Activated gamma-delta T cell (primary cell): ENCODE results near the gene SAP130.

Experiments used
- DNase-seq: peaks from one replicate; lab custom pipeline; 2025; lab: John Stamatoyannopoulos, UW

The SAP130 gene

DNA sequence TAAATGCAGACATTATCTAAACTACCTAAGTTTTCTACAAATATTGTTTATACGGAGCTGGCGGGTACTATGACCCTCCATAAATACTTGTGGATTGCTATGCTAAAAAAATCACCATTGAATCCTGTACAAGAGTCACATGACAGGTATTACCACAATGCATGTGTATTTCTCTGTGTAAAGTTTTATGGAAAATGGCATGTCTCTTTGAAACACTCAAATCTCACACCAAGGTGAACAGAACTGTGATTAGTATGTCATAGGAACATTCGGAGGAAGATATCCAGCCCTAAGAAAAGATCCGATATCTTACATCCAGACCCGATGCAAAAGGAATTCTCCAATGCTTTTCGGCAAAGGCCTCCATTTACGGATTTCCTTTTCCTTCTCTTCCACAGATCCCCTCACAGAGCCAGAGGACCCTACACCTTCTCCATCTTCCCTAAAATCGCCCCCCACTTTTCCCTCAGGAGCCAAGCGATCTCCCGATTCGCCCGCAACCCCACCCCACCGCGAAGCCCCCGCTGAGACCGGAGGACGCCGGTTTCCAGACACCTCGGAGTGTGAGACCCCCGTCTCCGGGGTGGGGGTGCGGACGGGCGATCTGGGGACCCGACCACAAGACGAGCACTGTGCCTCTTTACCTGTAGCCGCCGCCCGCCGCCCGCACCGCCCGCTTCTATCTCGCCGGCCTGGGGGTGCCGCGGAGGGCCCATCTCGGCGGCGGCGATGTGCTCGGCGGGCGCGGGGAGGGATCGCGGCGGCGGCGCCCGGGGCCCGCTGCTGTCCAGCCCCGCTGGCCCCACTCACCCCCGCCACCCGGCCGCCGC is 1.2 kb downstream of the SAP130 start:
- no peak for DNase-seq

DNA sequence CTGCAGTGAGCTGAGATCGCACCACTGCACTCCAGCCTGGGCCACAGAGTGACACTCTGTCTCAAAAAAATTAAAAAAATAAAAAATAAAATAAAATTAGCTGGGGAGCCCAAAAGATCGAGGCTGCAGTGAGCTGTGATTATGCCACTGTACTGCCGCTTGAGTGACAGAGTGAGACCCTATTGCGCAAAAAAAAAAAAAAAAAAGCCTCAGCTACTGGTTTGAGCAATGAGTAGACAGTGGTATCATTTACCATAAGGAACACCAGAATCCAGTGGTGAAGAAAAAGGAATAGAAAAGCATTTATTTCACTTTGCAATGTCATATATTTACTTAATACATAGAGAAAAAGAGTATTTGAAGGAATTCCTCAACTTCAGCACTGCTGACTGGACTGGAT is 3.0 kb downstream of the SAP130 start:
- no peak for DNase-seq

DNA sequence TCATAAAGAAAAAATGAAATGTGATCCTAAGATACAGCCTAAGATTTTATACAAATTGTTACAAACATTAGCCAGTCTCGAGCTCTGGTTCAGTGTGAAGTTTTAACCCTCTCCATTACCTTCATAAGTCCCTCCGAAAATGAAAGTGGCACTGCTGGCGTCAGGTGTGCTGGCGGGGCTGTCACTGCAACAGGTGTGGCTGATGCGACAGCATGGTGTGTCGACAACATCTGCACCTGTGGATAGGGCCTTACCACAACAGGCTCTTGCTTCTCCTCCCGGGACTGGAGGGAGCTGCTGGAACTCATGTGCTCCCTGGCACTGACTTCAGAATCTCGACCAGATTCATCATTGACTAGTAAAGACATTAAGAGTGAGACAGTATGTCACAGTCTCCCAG is 10.3 kb downstream of the SAP130 start:
- no peak for DNase-seq

DNA sequence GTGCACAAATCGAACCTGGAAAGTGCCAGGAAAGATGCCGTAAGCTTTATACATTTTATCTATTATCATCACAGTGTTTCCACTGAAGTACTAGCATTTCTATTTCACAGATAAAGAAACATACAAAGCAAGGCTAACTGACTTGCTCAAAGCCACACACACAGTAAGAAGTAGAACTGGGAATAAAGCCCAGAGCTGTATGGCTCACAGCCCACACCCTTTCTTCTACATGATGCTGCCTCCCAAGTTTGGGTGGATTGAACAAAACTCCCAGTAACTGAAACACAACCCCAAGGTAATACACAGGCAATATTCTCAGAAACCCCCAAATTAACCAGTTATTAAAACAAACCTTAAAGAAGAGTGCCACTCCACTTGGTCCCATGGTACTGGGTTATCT is 11.2 kb downstream of the SAP130 start:
- DNase-seq = no peak

DNA sequence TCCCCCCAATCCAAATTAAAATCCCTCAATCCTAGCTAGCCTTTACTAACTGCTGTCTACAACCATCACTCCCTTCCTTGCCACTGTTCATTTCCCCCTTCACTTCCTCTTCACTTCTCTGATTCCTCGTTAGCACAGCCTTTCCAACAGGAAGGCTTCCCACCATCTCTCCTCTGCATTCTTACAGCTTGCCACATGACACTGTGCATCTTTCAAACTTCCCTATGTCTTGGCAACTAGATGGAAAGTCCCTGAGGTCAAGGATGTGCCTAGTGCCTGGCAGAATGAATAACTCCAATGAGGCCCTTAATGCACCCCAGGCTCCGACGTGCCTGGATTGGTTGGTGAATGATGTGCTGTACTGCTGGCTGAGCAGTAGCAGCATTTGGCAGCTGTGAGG is 15.2 kb downstream of the SAP130 start:
- DNase-seq = no peak

DNA sequence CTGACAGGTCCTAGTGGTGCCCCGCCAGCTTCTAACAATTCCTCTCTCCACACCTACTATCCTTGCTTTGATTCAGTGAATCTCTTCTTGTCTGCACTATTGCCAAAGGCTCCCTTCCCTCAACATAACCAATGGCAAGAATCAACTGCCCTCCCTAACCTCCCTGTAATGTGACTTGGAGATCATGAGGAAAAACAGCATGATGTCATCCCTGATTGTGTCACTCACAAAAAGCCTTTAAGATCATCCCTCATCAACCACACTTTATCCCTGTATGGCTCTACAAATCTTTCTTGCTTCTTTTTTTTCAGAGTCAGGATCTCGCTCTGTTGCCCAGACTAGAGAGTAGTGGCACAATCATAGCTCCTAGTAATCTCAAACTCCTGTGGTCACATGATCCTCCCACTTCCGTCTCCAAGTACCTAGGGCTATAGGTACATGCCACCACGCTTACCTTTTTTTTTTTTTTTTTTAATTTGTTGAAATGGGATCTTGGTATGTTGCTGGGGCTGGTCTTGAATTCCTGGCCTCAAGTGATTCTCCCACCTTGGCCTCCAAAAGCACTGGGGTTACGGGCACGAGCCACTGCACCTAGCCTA is 19.7 kb downstream of the SAP130 start:
- DNase-seq = no peak

DNA sequence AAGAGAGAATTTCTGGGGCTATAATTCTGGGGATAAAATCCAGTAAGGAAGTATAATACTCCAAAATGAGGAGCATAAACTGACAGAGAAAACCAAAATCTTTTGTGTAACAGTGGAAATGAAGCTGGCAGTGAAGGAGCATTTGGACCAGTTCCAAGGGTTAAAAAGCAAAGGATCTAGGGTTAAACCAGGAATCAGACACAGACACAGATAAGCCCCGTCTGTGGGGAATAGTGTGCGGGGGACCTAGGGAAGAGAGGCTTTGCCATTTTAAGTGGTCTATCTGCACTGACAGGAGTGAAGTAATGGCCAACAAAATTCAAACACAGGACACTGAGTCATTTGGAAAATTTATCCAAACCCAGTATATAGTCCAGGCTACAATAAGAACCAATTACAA is 23.4 kb downstream of the SAP130 start:
- DNase-seq = no peak

DNA sequence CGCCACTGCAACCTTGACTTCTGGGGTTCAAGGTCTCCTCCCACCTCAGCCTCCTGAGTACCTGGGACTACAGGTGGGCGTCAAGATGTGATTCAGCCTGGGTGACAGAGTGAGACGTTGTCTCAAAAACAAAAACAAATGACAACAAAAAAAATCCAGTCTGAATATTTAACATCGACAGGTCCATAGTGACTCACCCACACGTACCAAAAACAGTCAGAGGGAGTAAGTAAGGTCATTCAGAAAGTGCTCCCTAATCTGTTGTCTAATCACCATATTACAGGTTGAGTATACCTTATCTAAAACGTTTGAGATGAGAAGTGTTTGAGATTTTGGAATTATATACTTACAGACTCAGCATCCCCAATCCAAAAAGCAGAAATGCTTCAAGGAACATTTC is 24.4 kb downstream of the SAP130 start:
- DNase-seq = no peak

DNA sequence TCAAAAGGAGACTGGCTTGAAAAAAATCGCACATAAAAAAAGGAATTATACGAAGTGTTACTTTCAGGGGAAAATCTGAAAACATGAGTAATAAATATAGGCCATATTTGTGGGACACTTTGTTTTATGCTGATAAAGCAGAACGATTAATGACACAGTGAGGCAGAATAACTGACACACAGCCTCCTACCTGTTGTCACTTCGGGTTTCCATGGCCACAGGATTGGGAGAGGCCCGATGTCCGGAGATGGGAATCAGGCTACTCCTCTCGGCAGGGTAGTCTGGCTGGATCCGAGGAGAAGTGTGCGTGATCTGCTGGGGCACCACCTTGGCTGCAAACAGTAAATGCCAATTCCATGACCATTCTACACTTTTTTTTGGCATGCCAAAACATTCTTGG is 31.7 kb downstream of the SAP130 start:
- DNase-seq = no peak

DNA sequence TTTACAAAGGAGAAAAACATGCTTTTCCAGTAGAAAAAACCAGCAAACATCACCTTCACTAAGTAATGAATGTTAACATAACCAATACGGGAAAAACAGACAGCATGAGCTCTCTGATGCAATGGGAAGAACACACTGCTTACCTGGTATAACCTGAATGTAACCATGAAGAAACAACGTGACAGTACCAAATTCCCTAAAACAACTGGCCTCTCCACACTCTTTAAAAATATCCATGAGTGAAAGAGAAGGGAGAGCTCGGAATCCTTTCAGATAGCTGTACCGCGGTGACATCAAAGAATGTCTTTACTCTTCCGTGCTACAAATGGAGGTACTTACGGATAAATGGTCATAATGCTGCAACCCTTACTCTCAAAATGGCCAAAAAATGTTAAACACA is 32.1 kb downstream of the SAP130 start:
- DNase-seq = no peak

DNA sequence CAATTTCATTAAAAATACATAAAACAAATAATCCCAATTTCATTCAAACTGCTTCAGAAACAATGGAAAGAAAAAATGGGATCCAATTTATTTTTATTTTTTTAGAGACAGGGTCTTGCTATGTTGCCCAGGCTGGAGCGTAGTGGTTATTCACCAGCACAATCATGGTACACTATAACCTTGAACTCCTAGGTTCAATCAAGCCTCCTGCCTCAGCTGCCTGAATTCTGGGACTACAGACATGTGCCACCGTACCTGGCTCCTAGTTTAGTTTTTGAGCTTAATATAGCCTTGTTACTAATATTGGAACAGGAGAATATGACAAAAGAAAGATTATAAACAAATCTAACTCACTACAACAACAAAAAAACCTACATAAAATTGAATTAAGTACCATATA is 34.2 kb downstream of the SAP130 start:
- no peak for DNase-seq

DNA sequence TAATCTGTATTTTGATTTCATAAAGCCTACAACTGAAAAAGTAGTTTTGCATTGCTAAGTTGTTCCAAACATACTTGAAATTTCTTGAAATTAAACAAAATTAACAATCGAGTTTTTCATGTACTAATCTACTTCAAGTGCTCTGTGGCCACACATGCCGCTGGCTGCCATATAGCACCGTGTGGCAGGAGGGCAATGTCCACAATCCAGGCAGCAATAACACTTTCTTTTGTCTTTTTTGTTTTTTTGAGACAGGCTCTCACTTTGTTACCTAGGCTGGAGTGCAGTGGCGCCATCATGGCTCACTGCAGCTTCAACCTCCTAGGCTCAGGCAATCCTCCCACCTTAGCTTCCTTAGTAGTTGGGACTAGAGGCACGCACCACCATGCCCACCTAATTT is 36.1 kb downstream of the SAP130 start:
- no peak for DNase-seq

DNA sequence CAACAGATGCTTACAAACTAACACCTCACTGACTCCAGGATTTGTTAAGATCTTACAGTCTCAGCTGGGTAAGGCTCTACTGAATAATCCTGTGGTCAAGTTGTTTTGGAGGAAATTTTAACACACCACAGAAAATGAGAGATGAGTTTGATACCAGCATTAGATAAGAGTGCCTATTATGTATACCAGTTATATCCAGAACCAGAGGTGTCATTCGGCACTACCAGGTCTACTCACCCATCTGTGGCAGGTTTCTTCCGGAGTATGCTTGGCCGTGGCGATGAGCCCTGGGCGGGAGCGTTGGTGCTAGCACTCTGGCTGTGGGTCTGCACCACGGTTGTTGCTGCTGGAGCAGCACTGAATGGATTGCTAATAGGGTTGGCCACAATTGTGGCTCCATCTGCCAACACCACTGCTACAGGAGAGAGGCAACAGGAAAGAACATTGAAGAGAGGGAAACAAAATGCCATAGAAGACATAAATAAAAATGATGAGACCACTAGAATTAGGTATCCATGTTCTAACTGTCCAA is 41.2 kb downstream of the SAP130 start:
- DNase-seq = no peak

DNA sequence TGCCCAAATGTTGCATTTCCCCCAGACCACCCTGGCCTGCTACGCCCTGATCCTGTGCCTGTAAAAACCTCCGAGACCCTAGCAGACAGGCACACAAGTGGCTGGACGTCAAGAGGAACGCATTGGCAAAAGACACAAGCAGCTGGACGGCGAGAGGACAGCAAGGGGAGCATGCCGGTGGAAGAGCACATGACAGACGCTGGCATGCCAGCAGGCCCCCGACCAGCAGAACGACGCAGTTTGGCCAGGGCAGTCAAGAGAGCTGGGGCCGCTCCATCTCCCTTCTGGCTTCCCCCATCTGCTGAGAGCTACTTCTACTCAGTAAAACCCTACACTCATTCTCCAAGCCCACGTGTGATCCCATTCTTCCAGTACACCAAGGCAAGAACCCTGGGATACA is 42.1 kb downstream of the SAP130 start:
- DNase-seq = no peak

DNA sequence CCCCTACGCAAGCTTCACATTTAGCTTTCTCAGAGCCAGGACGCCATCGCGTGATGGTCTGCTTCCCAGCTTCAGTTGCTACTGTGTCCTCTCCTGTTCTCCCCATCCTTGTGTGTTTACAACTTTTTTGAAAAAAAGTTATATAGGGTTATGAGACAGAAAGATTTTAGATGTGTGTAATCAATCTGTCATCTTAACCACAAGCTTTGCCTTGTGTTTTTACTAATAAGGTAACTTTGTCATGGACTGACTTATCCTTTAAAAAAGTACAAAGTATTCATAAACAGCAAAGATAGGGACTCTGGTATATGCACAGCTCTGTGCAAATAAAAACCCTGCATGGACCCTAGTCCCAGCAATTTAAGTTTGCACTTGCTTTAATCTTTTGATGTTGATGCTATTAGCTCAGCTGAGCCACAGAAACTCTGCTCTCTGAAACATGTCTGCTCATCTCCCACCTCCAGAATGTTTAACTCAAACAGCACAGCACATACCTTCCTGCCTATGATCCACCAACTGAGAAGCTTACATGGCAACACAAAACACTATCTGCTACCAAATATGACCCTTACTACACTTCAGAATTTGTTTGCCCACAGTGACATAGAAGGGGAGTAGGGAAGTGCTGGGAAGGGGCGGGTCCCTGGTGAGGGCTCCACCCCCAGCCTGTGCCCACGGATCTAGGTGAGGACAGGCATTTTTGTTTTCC is 42.7 kb downstream of the SAP130 start:
- DNase-seq = no peak

DNA sequence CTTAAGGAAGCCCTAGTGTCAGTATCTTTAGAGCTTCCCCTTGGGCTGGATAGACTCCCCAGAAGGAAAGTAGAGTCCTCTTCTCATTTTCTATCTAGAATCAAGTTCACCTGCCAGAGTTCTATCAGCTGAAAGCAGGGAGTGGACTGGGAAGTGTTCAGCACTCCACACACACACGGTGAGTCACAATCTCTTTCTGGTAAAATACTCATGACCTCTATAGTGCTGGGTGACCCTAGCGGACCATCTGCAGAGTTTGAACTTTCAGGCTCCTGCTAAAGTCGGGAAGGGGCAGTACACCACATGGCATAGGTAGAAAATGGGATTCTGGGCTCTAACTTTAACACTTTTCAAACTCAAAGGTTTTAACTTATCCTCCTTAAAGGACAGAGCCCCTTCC is 43.3 kb downstream of the SAP130 start:
- DNase-seq = no peak

DNA sequence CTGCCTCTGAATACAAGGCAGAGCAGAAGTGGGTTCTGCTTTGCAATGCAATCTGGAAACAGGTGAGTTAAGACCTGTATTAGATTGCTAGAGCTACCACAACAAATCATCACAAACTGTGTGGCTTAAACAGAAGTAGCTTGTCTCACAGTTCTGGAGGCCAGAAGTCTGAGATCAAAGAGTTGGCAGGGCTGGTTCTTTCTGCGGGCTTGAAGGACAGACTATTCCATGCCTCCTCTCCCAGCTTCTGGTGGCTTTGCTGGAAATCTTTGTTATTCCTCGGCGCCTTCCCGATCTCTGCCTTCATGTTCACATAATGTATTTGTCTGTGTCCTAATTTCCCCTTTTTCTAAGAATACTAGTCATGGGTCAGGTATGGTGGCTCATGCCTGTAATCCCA is 58.4 kb downstream of the SAP130 start:
- no peak for DNase-seq

DNA sequence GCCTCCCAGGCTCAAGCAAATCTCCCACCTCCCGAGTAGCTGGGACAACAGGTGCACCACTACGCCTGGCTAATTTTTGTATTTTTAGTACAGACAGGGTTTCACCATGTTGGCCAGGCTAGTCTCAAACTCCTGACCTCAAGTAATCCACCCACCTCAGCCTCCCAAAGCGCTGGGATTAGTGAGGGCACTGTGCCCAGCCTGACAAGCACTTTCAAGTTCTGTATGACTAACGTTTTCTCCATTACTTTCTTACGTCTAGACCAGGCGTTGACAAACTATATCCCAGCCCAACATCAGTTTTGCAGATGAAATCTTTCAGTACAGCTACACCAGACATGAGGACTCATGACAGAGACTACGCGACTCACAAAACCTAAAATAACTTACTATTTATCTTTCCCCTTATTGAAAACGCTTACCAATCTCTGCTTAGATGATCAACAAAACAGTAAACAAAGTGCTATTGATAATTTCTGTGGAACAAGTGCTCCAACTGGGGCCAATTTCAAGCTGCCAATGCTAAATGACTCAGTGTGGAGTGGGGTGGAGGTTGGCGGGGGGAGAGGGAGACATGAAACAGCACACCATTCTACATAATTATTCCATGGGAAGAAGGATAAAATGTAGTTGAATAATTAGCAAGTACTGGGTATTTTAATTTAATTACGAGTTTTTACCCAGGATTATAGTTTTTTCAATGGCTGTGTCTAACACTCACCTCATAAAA is 59.1 kb downstream of the SAP130 start:
- DNase-seq = no peak

DNA sequence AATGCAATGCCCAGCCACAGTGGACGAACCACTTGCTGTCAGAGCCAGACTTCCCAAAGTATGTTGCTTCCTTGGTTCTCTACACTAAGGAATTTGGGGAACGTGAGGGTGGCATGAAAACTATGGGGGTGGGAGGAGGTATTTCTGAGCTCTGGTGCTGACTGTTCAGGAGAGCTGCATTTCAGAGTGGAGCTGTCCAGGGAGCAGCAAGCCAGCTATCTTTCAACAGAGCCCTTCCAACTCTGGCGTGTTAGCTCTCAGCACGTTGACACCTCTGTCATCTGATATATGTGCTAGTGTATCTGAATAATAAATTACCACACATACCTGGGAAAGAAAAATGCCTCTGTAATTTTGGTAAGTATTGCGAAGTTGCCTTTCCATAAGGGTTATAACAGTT is 66.1 kb downstream of the SAP130 start:
- DNase-seq = no peak

DNA sequence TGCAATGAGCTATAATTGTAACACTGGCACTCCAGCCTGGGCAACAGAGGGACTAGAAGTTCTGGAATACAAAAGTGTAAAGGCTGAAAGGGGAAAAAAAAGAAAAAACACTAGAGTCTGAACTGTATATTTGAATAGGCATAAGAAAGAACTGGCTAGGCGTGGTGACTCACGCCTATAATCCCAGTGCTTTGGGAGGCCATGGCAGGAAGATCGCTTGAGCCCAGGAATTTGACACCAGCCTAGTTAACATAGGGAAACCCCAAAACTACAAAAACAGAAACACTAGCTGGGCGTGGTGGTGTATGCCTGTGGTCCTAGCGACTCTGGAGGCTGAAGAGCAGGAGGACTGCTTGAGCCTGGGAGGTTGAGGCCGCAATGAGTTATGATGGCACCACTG is 70.6 kb downstream of the SAP130 start:
- DNase-seq = no peak

DNA sequence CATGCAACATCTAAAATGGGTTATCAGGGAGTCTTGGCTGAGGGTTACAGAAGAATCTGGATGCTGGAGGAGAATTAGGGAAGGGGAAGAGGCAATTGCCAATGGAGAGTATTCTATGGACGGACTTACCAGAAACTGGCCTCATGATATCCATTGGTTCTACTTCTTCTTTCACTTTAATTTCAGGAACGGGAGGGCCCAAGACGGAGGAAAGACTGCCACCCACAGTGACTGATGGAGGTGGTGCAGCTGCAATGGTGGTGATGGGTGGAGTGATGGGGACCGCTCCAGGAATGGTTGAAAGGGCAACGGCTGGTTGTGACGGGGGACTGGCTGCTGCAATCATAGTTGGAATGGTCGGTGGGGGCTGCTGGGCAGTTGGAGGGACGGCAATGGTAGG is 73.0 kb downstream of the SAP130 start:
- DNase-seq = no peak

DNA sequence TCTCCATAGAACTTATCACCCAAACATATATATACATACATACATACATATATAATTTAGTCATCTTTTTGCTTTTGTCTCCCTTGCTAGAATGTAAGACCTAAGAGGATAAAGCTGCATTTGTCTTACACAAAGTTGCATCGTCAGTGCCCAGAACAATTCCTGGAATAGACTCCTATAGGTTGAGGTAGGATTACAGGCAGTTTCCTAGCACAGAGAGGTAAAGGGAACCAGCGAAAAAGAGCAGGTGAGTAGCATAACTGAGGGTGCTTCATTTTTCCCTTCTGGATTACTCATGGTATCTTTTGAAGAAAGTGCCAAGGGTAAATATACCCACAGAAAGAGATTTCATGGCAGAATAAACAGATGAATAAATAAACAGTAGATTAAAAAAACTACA is 74.0 kb downstream of the SAP130 start:
- DNase-seq = no peak
